GM23338 (cell line): ENCODE data around the gene MTHFSD. TPM values are rescaled to one million over a fixed set of nuclear protein-coding genes. Genes with fewer than 3 reads are reported as not detected.

Experiments
- ATAC-seq: fragments of 200-7000 bp; cut with Tn5 transposase; 3 replicates; pipeline ENCODE4 v1.9.1; 2020
- DNase-seq: peaks from one replicate; pipeline ENCODE4 v3.0.0-alpha.2; 2015; ENCODE audit warnings: low spot score
- H2AFZ ChIP-seq: fragments of 200-600 bp; sonication (generic); 2 replicates; pipeline ENCODE4 v1.8.0; 2016; ENCODE audit warnings: antibody characterized with exemption, mild to moderate bottlenecking, moderate library complexity
- H3F3A ChIP-seq: fragments of 200-600 bp; sonication (generic); replicated peaks from 2 replicates; pipeline ENCODE4 v1.8.0; 2017; ENCODE audit warnings: antibody characterized with exemption, mixed run types, low read depth
- H3K27ac ChIP-seq: fragments of 200-600 bp; sonication (generic); 2 replicates; pipeline ENCODE4 v1.6.1; 2016; ENCODE audit warnings: low read depth
- H3K27me3 ChIP-seq: fragments of 200-600 bp; sonication (generic); 2 replicates; pipeline ENCODE4 v1.8.0; 2016; ENCODE audit warnings: mild to moderate bottlenecking, mixed run types, moderate library complexity; ENCODE audit not compliant: insufficient read depth
- H3K36me3 ChIP-seq: fragments of 200-600 bp; sonication (generic); 2 replicates; pipeline ENCODE4 v1.8.0; 2016; ENCODE audit warnings: mild to moderate bottlenecking; ENCODE audit not compliant: insufficient read depth
- H3K4me1 ChIP-seq: fragments of 200-600 bp; sonication (generic); 2 replicates; pipeline ENCODE4 v1.8.0; 2016; ENCODE audit warnings: mild to moderate bottlenecking, moderate library complexity; ENCODE audit not compliant: insufficient read depth
- H3K4me2 ChIP-seq: fragments of 200-600 bp; sonication (generic); 2 replicates; pipeline ENCODE4 v1.7.1; 2017; ENCODE audit warnings: mixed run types
- H3K4me3 ChIP-seq: fragments of 200-600 bp; sonication (generic); 2 replicates; pipeline ENCODE4 v1.6.1; 2016; ENCODE audit warnings: mixed run types
- H3K79me2 ChIP-seq: fragments of 200-600 bp; sonication (generic); replicated peaks from 2 replicates; pipeline ENCODE4 v1.8.0; 2017; ENCODE audit warnings: mild to moderate bottlenecking; ENCODE audit not compliant: insufficient read depth
- H3K9me2 ChIP-seq: fragments of 200-600 bp; sonication (generic); 2 replicates; pipeline ENCODE4 v1.8.0; 2017; ENCODE audit not compliant: insufficient read depth
- H4K20me1 ChIP-seq: fragments of 200-600 bp; sonication (generic); replicated peaks from 2 replicates; pipeline ENCODE4 v1.8.0; 2017; ENCODE audit warnings: mild to moderate bottlenecking; ENCODE audit not compliant: insufficient read depth
- H3K27ac Mint-ChIP-seq: 2 replicates; pipeline ENCODE4 v1.8.0; 2020; ENCODE audit warnings: inconsistent platforms, mild to moderate bottlenecking, moderate library complexity, mixed read lengths
- H3K27me3 Mint-ChIP-seq: 3 replicates; pipeline ENCODE4 v1.8.0; 2022; ENCODE audit warnings: low read depth, mild to moderate bottlenecking, moderate library complexity, mixed read lengths, inconsistent platforms; ENCODE audit not compliant: insufficient read depth, poor library complexity
- H3K36me3 Mint-ChIP-seq: 3 replicates; pipeline ENCODE4 v1.8.0; 2021; ENCODE audit warnings: low read depth, mild to moderate bottlenecking, inconsistent platforms, moderate library complexity, mixed read lengths
- H3K4me1 Mint-ChIP-seq: 3 replicates; pipeline ENCODE4 v1.8.0; 2020; ENCODE audit warnings: mild to moderate bottlenecking, inconsistent platforms, mixed read lengths
- H3K4me3 Mint-ChIP-seq: 3 replicates; pipeline ENCODE4 v1.8.0; 2021; ENCODE audit warnings: moderate library complexity, mild to moderate bottlenecking, inconsistent platforms, mixed read lengths
- H3K9me3 Mint-ChIP-seq: 3 replicates; pipeline ENCODE4 v1.8.0; 2020; ENCODE audit warnings: moderate library complexity, mild to moderate bottlenecking, inconsistent platforms, mixed read lengths
- CREB1 ChIP-seq: fragments of 250-450 bp; sonication (Bioruptor Pico); IDR thresholded peaks from 2 replicates; pipeline ENCODE4 v1.5.0; 2020; ENCODE audit warnings: low read depth, mild to moderate bottlenecking, moderate library complexity
- EZH2 ChIP-seq: fragments of 200-600 bp; sonication (generic); IDR thresholded peaks from one replicate; pipeline ENCODE4 v1.8.0; 2017; ENCODE audit warnings: antibody characterized with exemption, mild to moderate bottlenecking, low read depth; ENCODE audit not compliant: unreplicated experiment
- EZH2phosphoT487 ChIP-seq: fragments of 200-600 bp; sonication (generic); IDR thresholded peaks from one replicate; pipeline ENCODE4 v1.8.1; 2018; ENCODE audit warnings: antibody characterized with exemption; ENCODE audit not compliant: unreplicated experiment
- JUNB ChIP-seq: IDR thresholded peaks from one replicate; pipeline ENCODE4 v1.6.1; 2016; ENCODE audit warnings: antibody characterized with exemption; ENCODE audit not compliant: unreplicated experiment
- NANOG ChIP-seq: IDR thresholded peaks from 2 replicates; pipeline ENCODE4 v1.6.1; 2016; ENCODE audit warnings: antibody characterized with exemption, borderline replicate concordance
- POLR2AphosphoS5 ChIP-seq: IDR thresholded peaks from 2 replicates; pipeline ENCODE4 v1.6.1; 2016; ENCODE audit warnings: antibody characterized with exemption, low read depth
- STAT1 ChIP-seq: IDR thresholded peaks from one replicate; pipeline ENCODE4 v1.6.1; 2016; ENCODE audit warnings: antibody characterized with exemption; ENCODE audit not compliant: unreplicated experiment
- ZNF114 ChIP-seq: fragments of 250-450 bp; sonication (Bioruptor Pico); IDR thresholded peaks from 2 replicates; pipeline ENCODE4 v1.5.0; 2020; ENCODE audit warnings: mild to moderate bottlenecking, moderate library complexity
- ZNF331 ChIP-seq: fragments of 250-450 bp; sonication (Bioruptor Pico); IDR thresholded peaks from 2 replicates; pipeline ENCODE4 v1.5.0; 2020; ENCODE audit warnings: low read depth, mild to moderate bottlenecking, moderate library complexity
- polyA plus RNA-seq: library from polyadenylated mRNA; unstranded; fragments of >200 nt; fragmentation: Nextera tagmentation; extraction: Ambion mirVana; gene quantifications from 2 replicates; pipeline ENCODE4 v1.2.1, GENCODE V29; 2016
- total RNA-seq: library from RNA; depleted of rRNA; stranded (reverse); fragments of >200 nt; shearing (Covaris generic); gene quantifications from 2 replicates; pipeline ENCODE4 v1.2.3, GENCODE V29; 2014
- TF ChIP-seq, protein P1 (sequence below), 2 experiments: fragments of 200-600 bp in 1 of 2; sonication (generic) in 1 of 2; conservative IDR thresholded peaks; 2 replicates each; pipeline versions ENCODE4 v1.5.1 to v1.6.1; 2016 to 2017; ENCODE audit warnings: antibody characterized with exemption in 2 of 2, low read depth in 2 of 2, mild to moderate bottlenecking in 2 of 2, moderate library complexity in 1 of 2
- TF ChIP-seq, protein P2 (sequence below): IDR thresholded peaks from one replicate; pipeline ENCODE4 v1.6.1; 2018; ENCODE audit warnings: antibody characterized with exemption; ENCODE audit not compliant: unreplicated experiment
- TF ChIP-seq, protein P3 (sequence below): IDR thresholded peaks from 2 replicates; pipeline ENCODE4 v1.6.1; 2016; ENCODE audit warnings: antibody characterized with exemption
- TF ChIP-seq, protein P4 (sequence below): fragments of 250-450 bp; sonication (Bioruptor Pico); IDR thresholded peaks from 2 replicates; pipeline ENCODE4 v1.5.0; 2020; ENCODE audit warnings: mild to moderate bottlenecking, moderate library complexity

MTHFSD gene
- total and polyA plus RNA-seq, 2 experiments from 2014 or later = 7.2 to 8.1 TPM

DNA sequence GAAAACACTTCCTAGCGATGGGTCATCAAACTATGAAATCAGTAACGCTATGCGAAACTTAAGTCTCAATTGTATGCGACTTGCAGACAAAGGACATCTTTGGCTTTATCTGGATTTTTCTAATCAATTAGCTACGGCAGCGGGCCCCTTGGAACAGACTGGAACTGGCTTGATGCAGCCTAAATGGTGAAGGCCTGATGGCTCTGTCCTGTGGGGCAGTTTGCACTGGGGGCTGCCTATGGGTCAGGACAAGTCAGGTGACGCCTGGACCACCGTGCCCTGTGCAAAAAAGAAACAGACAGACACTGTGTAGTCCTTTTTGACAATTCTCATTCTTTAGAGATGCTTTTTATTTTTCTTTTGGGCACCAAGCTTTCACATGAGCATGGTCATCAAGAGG lies 22.0 kb downstream of the MTHFSD start:
- no peaks in the 10 kb centered on the region for H3K9me2 ChIP-seq
- H3K4me1 Mint-ChIP-seq = no peaks in the 10 kb centered on the region
- H3K4me1 ChIP-seq = 0 out of 2 replicates have a peak, but pooled peaks cover 3% of the 10 kb centered on the region
- no peaks in the 10 kb centered on the region for H3K36me3 ChIP-seq
- H3K27me3 ChIP-seq = no peaks in the 10 kb centered on the region
- no peak overlapping the region for H2AFZ ChIP-seq
- peaks cover 11% of the 10 kb centered on the region; the same call in 1 of the 3 replicates for H3K36me3 Mint-ChIP-seq
- H4K20me1 ChIP-seq = no peaks in the 10 kb centered on the region
- H3K27ac Mint-ChIP-seq = no peak overlapping the region
- no peak overlapping the region for H3K4me2 ChIP-seq
- H3K27ac ChIP-seq = no peak overlapping the region
- H3K27me3 Mint-ChIP-seq = peaks cover 6% of the 10 kb centered on the region
- peaks cover 5% of the 10 kb centered on the region; the same call in 2 of the 3 replicates for H3K9me3 Mint-ChIP-seq
- no peak overlapping the region for H3K4me3 ChIP-seq
- ATAC-seq (no peak), DNase-seq (no peak)
- no peaks in the 10 kb centered on the region for H3F3A ChIP-seq
- TF ChIP-seq STAT1 = no peak
- TF ChIP-seq, protein P1, sequence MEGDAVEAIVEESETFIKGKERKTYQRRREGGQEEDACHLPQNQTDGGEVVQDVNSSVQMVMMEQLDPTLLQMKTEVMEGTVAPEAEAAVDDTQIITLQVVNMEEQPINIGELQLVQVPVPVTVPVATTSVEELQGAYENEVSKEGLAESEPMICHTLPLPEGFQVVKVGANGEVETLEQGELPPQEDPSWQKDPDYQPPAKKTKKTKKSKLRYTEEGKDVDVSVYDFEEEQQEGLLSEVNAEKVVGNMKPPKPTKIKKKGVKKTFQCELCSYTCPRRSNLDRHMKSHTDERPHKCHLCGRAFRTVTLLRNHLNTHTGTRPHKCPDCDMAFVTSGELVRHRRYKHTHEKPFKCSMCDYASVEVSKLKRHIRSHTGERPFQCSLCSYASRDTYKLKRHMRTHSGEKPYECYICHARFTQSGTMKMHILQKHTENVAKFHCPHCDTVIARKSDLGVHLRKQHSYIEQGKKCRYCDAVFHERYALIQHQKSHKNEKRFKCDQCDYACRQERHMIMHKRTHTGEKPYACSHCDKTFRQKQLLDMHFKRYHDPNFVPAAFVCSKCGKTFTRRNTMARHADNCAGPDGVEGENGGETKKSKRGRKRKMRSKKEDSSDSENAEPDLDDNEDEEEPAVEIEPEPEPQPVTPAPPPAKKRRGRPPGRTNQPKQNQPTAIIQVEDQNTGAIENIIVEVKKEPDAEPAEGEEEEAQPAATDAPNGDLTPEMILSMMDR (conservative IDR thresholded peaks at IDR 0.05; ENCODE audit: low read depth in 2 of 2) = no peak
- TF ChIP-seq ZNF114 (CRISPR knock-in tag) = no peak
- TF ChIP-seq EZH2phosphoT487 = no peak
- no peak for TF ChIP-seq CREB1 (CRISPR knock-in tag)
- no peak for TF ChIP-seq ZNF331 (CRISPR knock-in tag)
- no peak for TF ChIP-seq EZH2
- no peak for TF ChIP-seq JUNB
- no peak for TF ChIP-seq NANOG
- TF ChIP-seq, protein P2, sequence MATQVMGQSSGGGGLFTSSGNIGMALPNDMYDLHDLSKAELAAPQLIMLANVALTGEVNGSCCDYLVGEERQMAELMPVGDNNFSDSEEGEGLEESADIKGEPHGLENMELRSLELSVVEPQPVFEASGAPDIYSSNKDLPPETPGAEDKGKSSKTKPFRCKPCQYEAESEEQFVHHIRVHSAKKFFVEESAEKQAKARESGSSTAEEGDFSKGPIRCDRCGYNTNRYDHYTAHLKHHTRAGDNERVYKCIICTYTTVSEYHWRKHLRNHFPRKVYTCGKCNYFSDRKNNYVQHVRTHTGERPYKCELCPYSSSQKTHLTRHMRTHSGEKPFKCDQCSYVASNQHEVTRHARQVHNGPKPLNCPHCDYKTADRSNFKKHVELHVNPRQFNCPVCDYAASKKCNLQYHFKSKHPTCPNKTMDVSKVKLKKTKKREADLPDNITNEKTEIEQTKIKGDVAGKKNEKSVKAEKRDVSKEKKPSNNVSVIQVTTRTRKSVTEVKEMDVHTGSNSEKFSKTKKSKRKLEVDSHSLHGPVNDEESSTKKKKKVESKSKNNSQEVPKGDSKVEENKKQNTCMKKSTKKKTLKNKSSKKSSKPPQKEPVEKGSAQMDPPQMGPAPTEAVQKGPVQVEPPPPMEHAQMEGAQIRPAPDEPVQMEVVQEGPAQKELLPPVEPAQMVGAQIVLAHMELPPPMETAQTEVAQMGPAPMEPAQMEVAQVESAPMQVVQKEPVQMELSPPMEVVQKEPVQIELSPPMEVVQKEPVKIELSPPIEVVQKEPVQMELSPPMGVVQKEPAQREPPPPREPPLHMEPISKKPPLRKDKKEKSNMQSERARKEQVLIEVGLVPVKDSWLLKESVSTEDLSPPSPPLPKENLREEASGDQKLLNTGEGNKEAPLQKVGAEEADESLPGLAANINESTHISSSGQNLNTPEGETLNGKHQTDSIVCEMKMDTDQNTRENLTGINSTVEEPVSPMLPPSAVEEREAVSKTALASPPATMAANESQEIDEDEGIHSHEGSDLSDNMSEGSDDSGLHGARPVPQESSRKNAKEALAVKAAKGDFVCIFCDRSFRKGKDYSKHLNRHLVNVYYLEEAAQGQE = no peak
- TF ChIP-seq, protein P3, sequence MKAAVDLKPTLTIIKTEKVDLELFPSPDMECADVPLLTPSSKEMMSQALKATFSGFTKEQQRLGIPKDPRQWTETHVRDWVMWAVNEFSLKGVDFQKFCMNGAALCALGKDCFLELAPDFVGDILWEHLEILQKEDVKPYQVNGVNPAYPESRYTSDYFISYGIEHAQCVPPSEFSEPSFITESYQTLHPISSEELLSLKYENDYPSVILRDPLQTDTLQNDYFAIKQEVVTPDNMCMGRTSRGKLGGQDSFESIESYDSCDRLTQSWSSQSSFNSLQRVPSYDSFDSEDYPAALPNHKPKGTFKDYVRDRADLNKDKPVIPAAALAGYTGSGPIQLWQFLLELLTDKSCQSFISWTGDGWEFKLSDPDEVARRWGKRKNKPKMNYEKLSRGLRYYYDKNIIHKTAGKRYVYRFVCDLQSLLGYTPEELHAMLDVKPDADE = no peak
- TF ChIP-seq, protein P4, sequence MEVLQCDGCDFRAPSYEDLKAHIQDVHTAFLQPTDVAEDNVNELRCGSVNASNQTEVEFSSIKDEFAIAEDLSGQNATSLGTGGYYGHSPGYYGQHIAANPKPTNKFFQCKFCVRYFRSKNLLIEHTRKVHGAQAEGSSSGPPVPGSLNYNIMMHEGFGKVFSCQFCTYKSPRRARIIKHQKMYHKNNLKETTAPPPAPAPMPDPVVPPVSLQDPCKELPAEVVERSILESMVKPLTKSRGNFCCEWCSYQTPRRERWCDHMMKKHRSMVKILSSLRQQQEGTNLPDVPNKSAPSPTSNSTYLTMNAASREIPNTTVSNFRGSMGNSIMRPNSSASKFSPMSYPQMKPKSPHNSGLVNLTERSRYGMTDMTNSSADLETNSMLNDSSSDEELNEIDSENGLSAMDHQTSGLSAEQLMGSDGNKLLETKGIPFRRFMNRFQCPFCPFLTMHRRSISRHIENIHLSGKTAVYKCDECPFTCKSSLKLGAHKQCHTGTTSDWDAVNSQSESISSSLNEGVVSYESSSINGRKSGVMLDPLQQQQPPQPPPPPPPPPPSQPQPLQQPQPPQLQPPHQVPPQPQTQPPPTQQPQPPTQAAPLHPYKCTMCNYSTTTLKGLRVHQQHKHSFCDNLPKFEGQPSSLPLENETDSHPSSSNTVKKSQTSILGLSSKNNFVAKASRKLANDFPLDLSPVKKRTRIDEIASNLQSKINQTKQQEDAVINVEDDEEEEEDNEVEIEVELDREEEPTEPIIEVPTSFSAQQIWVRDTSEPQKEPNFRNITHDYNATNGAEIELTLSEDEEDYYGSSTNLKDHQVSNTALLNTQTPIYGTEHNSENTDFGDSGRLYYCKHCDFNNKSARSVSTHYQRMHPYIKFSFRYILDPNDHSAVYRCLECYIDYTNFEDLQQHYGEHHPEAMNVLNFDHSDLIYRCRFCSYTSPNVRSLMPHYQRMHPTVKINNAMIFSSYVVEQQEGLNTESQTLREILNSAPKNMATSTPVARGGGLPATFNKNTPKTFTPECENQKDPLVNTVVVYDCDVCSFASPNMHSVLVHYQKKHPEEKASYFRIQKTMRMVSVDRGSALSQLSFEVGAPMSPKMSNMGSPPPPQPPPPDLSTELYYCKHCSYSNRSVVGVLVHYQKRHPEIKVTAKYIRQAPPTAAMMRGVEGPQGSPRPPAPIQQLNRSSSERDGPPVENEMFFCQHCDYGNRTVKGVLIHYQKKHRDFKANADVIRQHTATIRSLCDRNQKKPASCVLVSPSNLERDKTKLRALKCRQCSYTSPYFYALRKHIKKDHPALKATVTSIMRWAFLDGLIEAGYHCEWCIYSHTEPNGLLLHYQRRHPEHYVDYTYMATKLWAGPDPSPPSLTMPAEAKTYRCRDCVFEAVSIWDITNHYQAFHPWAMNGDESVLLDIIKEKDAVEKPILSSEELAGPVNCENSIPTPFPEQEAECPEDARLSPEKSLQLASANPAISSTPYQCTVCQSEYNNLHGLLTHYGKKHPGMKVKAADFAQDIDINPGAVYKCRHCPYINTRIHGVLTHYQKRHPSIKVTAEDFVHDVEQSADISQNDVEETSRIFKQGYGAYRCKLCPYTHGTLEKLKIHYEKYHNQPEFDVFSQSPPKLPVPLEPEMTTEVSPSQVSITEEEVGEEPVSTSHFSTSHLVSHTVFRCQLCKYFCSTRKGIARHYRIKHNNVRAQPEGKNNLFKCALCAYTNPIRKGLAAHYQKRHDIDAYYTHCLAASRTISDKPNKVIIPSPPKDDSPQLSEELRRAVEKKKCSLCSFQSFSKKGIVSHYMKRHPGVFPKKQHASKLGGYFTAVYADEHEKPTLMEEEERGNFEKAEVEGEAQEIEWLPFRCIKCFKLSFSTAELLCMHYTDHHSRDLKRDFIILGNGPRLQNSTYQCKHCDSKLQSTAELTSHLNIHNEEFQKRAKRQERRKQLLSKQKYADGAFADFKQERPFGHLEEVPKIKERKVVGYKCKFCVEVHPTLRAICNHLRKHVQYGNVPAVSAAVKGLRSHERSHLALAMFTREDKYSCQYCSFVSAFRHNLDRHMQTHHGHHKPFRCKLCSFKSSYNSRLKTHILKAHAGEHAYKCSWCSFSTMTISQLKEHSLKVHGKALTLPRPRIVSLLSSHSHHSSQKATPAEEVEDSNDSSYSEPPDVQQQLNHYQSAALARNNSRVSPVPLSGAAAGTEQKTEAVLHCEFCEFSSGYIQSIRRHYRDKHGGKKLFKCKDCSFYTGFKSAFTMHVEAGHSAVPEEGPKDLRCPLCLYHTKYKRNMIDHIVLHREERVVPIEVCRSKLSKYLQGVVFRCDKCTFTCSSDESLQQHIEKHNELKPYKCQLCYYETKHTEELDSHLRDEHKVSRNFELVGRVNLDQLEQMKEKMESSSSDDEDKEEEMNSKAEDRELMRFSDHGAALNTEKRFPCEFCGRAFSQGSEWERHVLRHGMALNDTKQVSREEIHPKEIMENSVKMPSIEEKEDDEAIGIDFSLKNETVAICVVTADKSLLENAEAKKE (CRISPR knock-in tag) = no peak
- no peak for TF ChIP-seq POLR2AphosphoS5
- no peak overlapping the region for H3K4me3 Mint-ChIP-seq
- no peaks in the 10 kb centered on the region for H3K79me2 ChIP-seq
